ENCODE data around the gene CFHR4.
"Not testable (repeated sequence)": the region's sequence is repeated elsewhere in the genome, so short reads cannot be mapped to it uniquely, and the experiment has no call there.

CFHR4 gene

DNA sequence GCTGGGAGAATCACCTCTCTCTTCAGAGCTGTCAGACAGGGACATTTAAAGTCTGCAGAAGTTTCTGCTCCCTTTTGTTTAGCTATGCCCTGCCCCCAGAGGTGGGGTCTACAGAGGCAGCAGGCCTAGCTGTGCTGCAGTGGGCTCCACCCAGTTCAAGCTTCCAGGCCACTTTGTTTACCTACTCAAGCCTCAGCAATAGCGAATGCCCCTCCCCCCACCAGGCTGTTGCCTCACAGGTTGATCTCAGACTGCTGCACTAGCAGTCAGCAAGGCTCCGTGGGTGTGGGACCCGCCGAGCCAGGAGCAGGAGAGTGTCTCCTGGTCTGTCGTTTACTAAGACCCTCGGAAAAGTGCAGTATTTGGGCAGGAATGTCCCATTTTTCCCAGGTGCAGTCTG, 53.6 kb downstream of the CFHR4 start:
- not testable (repeated sequence) for DNase-seq

- not testable (repeated sequence) for DNase-seq
These were observed 55.7 kb downstream of the CFHR4 start, which contains the start of gene CFHR2 for GRCh38 chr1:196943568-196943967. CFHR2 (plus strand) TSS chr1:196943738; CDS start chr1:196943881, 143 bp downstream.

DNA sequence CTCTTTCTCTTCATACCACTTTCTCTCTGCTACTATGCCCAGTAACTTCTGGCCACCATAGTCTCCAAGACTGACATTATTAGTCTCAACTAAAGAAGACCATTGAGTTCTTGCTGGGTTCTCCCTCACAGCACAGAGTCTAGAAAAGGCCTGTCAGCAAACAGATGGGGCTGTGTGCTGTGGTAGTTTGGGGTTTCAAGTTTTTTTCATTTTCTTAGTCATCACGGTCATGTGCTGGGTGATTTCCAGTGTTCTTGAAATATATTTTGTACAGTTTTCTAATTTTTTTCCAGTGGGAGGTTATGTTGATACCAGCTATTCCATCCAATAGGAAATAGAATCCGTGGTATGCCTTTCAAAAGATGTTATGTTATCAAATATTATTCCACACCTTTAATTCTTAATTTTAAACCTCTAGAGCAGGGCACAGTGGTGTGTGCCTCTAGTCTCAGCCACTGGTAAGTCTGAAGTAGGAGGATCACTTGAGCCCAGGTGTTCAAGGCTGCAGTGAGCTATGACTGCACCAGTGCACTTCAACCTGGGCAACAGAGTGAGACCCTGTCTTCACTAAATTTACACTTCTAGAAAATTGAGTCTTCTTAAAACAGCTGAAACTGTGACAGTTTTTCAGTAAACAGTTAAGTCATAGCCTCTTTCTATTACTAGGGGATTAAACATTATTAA, 64.0 kb downstream of the CFHR4 start:
- DNase-seq = no peak

DNA sequence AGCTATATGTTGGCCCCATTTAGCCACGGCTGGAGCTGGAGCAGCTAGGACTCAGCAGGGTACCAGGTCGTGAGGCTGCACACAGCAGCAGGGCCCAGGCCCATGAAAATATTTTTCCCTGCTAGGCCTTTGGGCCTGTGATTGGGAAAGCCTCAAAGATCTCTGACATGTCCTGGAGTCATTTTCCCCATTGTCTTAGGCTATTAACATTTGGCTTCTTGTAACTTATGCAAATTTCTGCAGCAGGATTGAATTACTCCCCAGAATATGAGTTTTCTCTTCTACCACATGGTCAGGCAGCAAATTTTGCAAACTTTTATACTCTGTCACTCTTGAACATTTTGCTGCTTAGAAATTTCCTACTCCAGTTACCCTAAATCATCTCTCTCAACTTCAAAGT, 66.9 kb downstream of the CFHR4 start:
- no peak for DNase-seq

- DNase-seq = no peak
These were observed 68.1 kb downstream of the CFHR4 start for GRCh38 chr1:196955926-196956325.

DNA sequence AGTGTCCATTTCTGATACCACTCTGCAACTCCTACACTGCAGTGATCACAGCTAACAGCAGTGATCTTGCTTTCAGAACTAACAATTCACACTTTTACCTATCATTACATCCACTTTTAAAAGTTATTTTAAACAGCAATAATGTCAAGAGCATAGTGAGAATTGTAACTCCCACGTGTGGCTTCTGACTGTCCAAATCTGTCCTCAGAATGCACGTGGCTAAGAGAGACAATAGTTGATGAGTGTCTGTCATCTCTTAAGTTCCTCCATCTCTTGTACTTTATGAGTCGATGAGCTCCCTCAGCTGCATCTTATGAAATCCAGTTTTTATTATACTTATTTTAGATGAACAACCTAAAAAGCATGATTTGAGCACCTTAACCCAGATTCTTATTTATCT, 73.0 kb downstream of the CFHR4 start:
- no peak for DNase-seq

All from NCI-H526 (cell line).